Endothelial cell of umbilical vein (primary cell): Measurements from ENCODE around the gene FCER1A. TPM values are rescaled to one million over a fixed set of nuclear protein-coding genes. Genes with fewer than 3 reads are reported as not detected.

Experiments used
- BruUV-seq: library from RNA; stranded (reverse); fragments of 400-500 nt; replicated peaks from 2 replicates; lab custom pipeline; 2021; lab: Mats Ljungman, UMichigan
- CTCF ChIA-PET: fragments of 300-600, 350-600 bp; sonication (Branson Sonifier 250); formaldehyde crosslinking; loops from one replicate; lab custom pipeline; 2021; ENCODE audit warnings: antibody characterized with exemption, inconsistent platforms; lab: Charles Lee
- POLR2A ChIA-PET: fragments of 300-600, 350-600 bp; sonication (Branson Sonifier 250); formaldehyde crosslinking; loops from one replicate; lab custom pipeline; 2021; ENCODE audit warnings: antibody characterized with exemption, inconsistent platforms; lab: Charles Lee
- DNase-seq: peaks from one replicate; pipeline ENCODE4 v3.0.0-alpha.2; 2011; ENCODE audit warnings: low read depth, low spot score
- FAIRE-seq: peaks from 2 replicates; lab custom pipeline; 2011; peaks lifted over from hg19 to GRCh38; lab: Jason Lieb, UNC
- H2AFZ ChIP-seq: 2 replicates; pipeline ENCODE4 v1.6.0; 2012; ENCODE audit warnings: low read depth, low read length, control low read depth, inconsistent platforms
- H3K27ac ChIP-seq: 2 replicates; pipeline ENCODE4 v1.5.1; 2011; ENCODE audit warnings: low read depth, mild to moderate bottlenecking, control low read depth, low read length, moderate library complexity; ENCODE audit not compliant: insufficient read depth
- H3K27me3 ChIP-seq, 2 experiments: 2 replicates each; pipeline versions ENCODE4 v1.6.0 to v1.6.1; 2011; ENCODE audit warnings: low read length in 2 of 2, mixed read lengths in 1 of 2; ENCODE audit not compliant: control insufficient read depth in 2 of 2, insufficient read depth in 2 of 2
- H3K36me3 ChIP-seq, 2 experiments: 2 replicates in 1 of 2; 3 replicates in 1 of 2; pipeline ENCODE4 v1.5.1; 2011; ENCODE audit warnings: low read length in 2 of 2, mild to moderate bottlenecking in 1 of 2, moderate library complexity in 1 of 2; ENCODE audit not compliant: control insufficient read depth in 2 of 2, insufficient read depth in 2 of 2; ENCODE audit errors: extremely low read depth in 1 of 2
- H3K4me1 ChIP-seq: 3 replicates; pipeline ENCODE4 v1.5.1; 2011; ENCODE audit warnings: mild to moderate bottlenecking, low read length; ENCODE audit not compliant: control insufficient read depth, insufficient read depth; ENCODE audit errors: extremely low read depth
- H3K4me2 ChIP-seq: 2 replicates; pipeline ENCODE4 v1.6.1; 2011; ENCODE audit warnings: low read length, control low read depth, mixed read lengths; ENCODE audit not compliant: insufficient read depth
- H3K4me3 ChIP-seq, 3 experiments: fragments of 200-600 bp in 1 of 3; sonication (generic), shearing (Covaris generic) in 1 of 3; replicated peaks in 1 of 3; 2 replicates each; pipeline ENCODE4 v1.5.1; 2011 to 2016; ENCODE audit warnings: control low read depth in 3 of 3, low read length in 3 of 3, mild to moderate bottlenecking in 2 of 3, inconsistent platforms in 1 of 3, low read depth in 1 of 3, moderate library complexity in 1 of 3; ENCODE audit not compliant: insufficient read depth in 1 of 3
- H3K79me2 ChIP-seq: 2 replicates; pipeline ENCODE4 v1.6.0; 2012; ENCODE audit warnings: low read length, inconsistent platforms; ENCODE audit not compliant: control insufficient read depth, insufficient read depth
- H3K9ac ChIP-seq: replicated peaks from 2 replicates; pipeline ENCODE3; 2011; ENCODE audit warnings: low read length, control low read depth; ENCODE audit not compliant: insufficient read depth; ENCODE audit errors: extremely low read depth
- H3K9me1 ChIP-seq: replicated peaks from 3 replicates; pipeline ENCODE4 v1.6.0; 2011; ENCODE audit warnings: mild to moderate bottlenecking, low read length; ENCODE audit not compliant: control insufficient read depth, insufficient read depth; ENCODE audit errors: extremely low read depth
- H3K9me3 ChIP-seq: replicated peaks from 2 replicates; pipeline ENCODE4 v1.5.1; 2012; ENCODE audit warnings: low read length, inconsistent platforms; ENCODE audit not compliant: control insufficient read depth, insufficient read depth
- H4K20me1 ChIP-seq: replicated peaks from 2 replicates; pipeline ENCODE3; 2011; ENCODE audit warnings: mild to moderate bottlenecking, low read length; ENCODE audit not compliant: control insufficient read depth, insufficient read depth; ENCODE audit errors: extremely low read depth
- EZH2 ChIP-seq: IDR thresholded peaks from 2 replicates; pipeline ENCODE4 v1.6.1; 2012; ENCODE audit warnings: borderline replicate concordance, low read depth, mild to moderate bottlenecking, moderate library complexity, low read length, inconsistent platforms; ENCODE audit not compliant: severe bottlenecking
- FOS ChIP-seq: IDR thresholded peaks from 2 replicates; pipeline ENCODE4 v1.6.1; 2011; ENCODE audit warnings: mild to moderate bottlenecking, low read length, moderate library complexity, borderline replicate concordance; ENCODE audit not compliant: insufficient read depth
- JUN ChIP-seq: IDR thresholded peaks from 2 replicates; pipeline ENCODE4 v1.6.1; 2011; ENCODE audit warnings: borderline replicate concordance, low read depth; ENCODE audit not compliant: insufficient read length, insufficient read depth
- MYC ChIP-seq: IDR thresholded peaks from one replicate; pipeline ENCODE4 v1.6.1; 2011; ENCODE audit warnings: mild to moderate bottlenecking, low read depth, low read length
- POLR2A ChIP-seq: IDR thresholded peaks from 2 replicates; pipeline ENCODE4 v1.6.1; 2012; ENCODE audit warnings: low read depth, mild to moderate bottlenecking, control low read depth, low read length
- POLR2AphosphoS5 ChIP-seq: IDR thresholded peaks from 2 replicates; pipeline ENCODE4 v1.6.1; 2012; ENCODE audit warnings: low read depth, mild to moderate bottlenecking, control low read depth, low read length, moderate library complexity; ENCODE audit not compliant: insufficient read depth
- dilution Hi-C: fragments of 300-500 bp; cut with MboI; formaldehyde crosslinking; loops from one replicate; pipeline ENCODE4 v1.15.0; 2019; ENCODE audit warnings: low sequenced_read_pairs; ENCODE audit not compliant: extremely low pct_ligation_motif_present
- intact Hi-C: fragments of 100-400 bp; cut with micrococcal nuclease; formaldehyde crosslinking; loops from one replicate; pipeline ENCODE4 v1.10.0; 2022
- polyA plus RNA-seq, 4 experiments: library from polyadenylated mRNA; depleted of rRNA in 3 of 4; stranded (reverse) in 3 of 4; unstranded in 1 of 4; fragments of >200 nt; gene quantifications; 2 replicates each; pipeline versions ENCODE4 v1.2.1 to v1.2.3, GENCODE V29; 2011 to 2012; ENCODE audit warnings: missing spikeins in 1 of 4
- total RNA-seq: library from RNA; stranded (reverse); gene quantifications from 2 replicates; pipeline ENCODE4 v1.2.3, GENCODE V29; 2021
- TF ChIP-seq, protein P1 (sequence below), 2 donors: IDR thresholded peaks; 1 replicate in 1 of 2; 2 replicates in 1 of 2; pipeline ENCODE4 v1.5.1; 2011; ENCODE audit warnings: low read length in 2 of 2, mild to moderate bottlenecking in 2 of 2, moderate library complexity in 2 of 2, control low read depth in 1 of 2, inconsistent platforms in 1 of 2, low read depth in 1 of 2; ENCODE audit not compliant: insufficient read depth in 1 of 2; ENCODE audit errors: extremely low read depth in 1 of 2

FCER1A gene
- total and polyA plus RNA-seq, 2 donors (not counting 3 experiments of a cell fraction or from before 2014, with no cell fraction given) = not detected

DNA sequence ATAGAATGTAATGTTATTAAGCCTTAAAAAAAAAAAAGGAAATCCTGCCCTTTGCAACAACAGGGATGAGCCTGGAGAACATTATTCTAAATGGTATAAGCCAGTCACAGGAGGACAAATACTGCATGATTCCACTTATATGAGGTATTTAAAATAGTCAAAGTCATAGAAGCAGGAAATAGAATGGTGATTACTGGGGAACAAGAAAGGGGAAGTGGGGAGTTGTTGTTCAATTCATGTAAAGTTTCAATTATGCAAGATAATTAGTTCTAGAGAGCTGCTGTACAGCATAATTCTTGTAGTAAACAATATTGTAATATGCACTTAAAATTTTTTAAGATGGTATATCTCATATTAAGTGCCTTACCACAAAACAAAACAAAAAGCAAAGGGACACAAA is 13.2 kb downstream of the FCER1A start:
- DNase-seq = no peak
- Histone ChIP-seq H3K9me1 (no peaks in the 10 kb centered on the region), H3K4me2 (no peak overlapping the region), H4K20me1 (no peaks in the 10 kb centered on the region), H2AFZ (no peak overlapping the region), H3K27me3 (no peaks in the 10 kb centered on the region), H3K27ac (no peak overlapping the region), H3K9ac (no peak overlapping the region), H3K9me3 (no peaks in the 10 kb centered on the region), H3K4me1 (peaks cover 16% of the 10 kb centered on the region), H3K79me2 (no peaks in the 10 kb centered on the region), H3K4me3 (no peak overlapping the region), H3K36me3 (no peaks in the 10 kb centered on the region)
- ChIA-PET POLR2A (no interaction called here), CTCF (no interaction called here)
- dilution Hi-C loops = no loop called here
- TF ChIP-seq, protein P1, sequence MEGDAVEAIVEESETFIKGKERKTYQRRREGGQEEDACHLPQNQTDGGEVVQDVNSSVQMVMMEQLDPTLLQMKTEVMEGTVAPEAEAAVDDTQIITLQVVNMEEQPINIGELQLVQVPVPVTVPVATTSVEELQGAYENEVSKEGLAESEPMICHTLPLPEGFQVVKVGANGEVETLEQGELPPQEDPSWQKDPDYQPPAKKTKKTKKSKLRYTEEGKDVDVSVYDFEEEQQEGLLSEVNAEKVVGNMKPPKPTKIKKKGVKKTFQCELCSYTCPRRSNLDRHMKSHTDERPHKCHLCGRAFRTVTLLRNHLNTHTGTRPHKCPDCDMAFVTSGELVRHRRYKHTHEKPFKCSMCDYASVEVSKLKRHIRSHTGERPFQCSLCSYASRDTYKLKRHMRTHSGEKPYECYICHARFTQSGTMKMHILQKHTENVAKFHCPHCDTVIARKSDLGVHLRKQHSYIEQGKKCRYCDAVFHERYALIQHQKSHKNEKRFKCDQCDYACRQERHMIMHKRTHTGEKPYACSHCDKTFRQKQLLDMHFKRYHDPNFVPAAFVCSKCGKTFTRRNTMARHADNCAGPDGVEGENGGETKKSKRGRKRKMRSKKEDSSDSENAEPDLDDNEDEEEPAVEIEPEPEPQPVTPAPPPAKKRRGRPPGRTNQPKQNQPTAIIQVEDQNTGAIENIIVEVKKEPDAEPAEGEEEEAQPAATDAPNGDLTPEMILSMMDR (IDR thresholded peaks at IDR 0.05; ENCODE audit: extremely low read depth in 1 of 2, insufficient read depth in 1 of 2, low read depth in 1 of 2, low read length in 2 of 2) = no peak
- TF ChIP-seq MYC (no peak), FOS (no peak), EZH2 (no peak), POLR2A (no peak), POLR2AphosphoS5 (no peak), JUN (no peak)
- FAIRE-seq = no peak
- intact Hi-C loops = loop anchor here (10.0 kb wide), 1 partner anchor 61 kb away; no protein-coding TSS in a partner anchor
- BruUV-seq = no TSS peak
